Measurements from ENCODE around the gene PWWP2A. TPM values are rescaled to one million over a fixed set of nuclear protein-coding genes. Genes with fewer than 3 reads are reported as not detected.

PWWP2A gene
- total RNA-seq, 4 donors from 2014 or later: 18.3 to 34.7 (median 28.8) TPM

GRCh38 chr5:160108124-160108523, 11.1 kb downstream of the PWWP2A start:
- ATAC-seq: no peak
- H3K36me3 ChIP-seq: peaks cover 0 to 44% of the 10 kb centered on the region in 2 donors
- no peak for TF ChIP-seq POLR2AphosphoS5 (IDR thresholded peaks at IDR 0.05)
- no peak for TF ChIP-seq EP300 (IDR thresholded peaks at IDR 0.05)
- no peak for TF ChIP-seq POLR2A (IDR thresholded peaks at IDR 0.05)
- TF ChIP-seq, protein P1, sequence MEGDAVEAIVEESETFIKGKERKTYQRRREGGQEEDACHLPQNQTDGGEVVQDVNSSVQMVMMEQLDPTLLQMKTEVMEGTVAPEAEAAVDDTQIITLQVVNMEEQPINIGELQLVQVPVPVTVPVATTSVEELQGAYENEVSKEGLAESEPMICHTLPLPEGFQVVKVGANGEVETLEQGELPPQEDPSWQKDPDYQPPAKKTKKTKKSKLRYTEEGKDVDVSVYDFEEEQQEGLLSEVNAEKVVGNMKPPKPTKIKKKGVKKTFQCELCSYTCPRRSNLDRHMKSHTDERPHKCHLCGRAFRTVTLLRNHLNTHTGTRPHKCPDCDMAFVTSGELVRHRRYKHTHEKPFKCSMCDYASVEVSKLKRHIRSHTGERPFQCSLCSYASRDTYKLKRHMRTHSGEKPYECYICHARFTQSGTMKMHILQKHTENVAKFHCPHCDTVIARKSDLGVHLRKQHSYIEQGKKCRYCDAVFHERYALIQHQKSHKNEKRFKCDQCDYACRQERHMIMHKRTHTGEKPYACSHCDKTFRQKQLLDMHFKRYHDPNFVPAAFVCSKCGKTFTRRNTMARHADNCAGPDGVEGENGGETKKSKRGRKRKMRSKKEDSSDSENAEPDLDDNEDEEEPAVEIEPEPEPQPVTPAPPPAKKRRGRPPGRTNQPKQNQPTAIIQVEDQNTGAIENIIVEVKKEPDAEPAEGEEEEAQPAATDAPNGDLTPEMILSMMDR (IDR thresholded peaks at IDR 0.05): no peak
- H3K4me3 ChIP-seq: no peak overlapping the region
- peaks cover 0 to 34% (median 0%) of the 10 kb centered on the region in 3 donors for H3K4me1 ChIP-seq
- no peak overlapping the region for H3K27ac ChIP-seq
- no peaks in the 10 kb centered on the region for H3K27me3 ChIP-seq
- WGBS, 2 donors (ENCODE audit: low coverage in 1 of 2): 89 to 100% methylated on average over 2 of the region's 2 CpGs
- no peaks in the 10 kb centered on the region for H3K9me3 ChIP-seq

GRCh38 chr5:160105686-160106360, 13.4 kb downstream of the PWWP2A start:
- H3K36me3 ChIP-seq: peaks cover 0 to 27% of the 10 kb centered on the region in 2 donors
- peaks cover 0 to 47% (median 0%) of the 10 kb centered on the region in 3 donors for H3K4me1 ChIP-seq
- no peak overlapping the region for H3K4me3 ChIP-seq
- no peak for TF ChIP-seq EP300 (IDR thresholded peaks at IDR 0.05)
- TF ChIP-seq, protein P1 (IDR thresholded peaks at IDR 0.05): no peak
- no peak for TF ChIP-seq POLR2AphosphoS5 (IDR thresholded peaks at IDR 0.05)
- TF ChIP-seq POLR2A (IDR thresholded peaks at IDR 0.05): no peak
- no peaks in the 10 kb centered on the region for H3K9me3 ChIP-seq
- WGBS, 2 donors (ENCODE audit: low coverage in 1 of 2): 42 to 59% methylated on average over 4 of the region's 4 CpGs
- ATAC-seq: peak; percentile 55
- no peaks in the 10 kb centered on the region for H3K27me3 ChIP-seq
- peak overlapping the region in 3 of 4 donors; percentile 0 to 28 (median 1) for H3K27ac ChIP-seq

GRCh38 chr5:160097991-160098390, 21.3 kb downstream of the PWWP2A start:
- H3K27ac ChIP-seq: no peak overlapping the region
- TF ChIP-seq POLR2A (IDR thresholded peaks at IDR 0.05) (no peak), EP300 (IDR thresholded peaks at IDR 0.05) (no peak), POLR2AphosphoS5 (IDR thresholded peaks at IDR 0.05) (no peak)
- TF ChIP-seq, protein P1 (IDR thresholded peaks at IDR 0.05): no peak
- no peaks in the 10 kb centered on the region for H3K27me3 ChIP-seq
- peak; percentile 41 for ATAC-seq
- peaks cover 0 to 22% (median 0%) of the 10 kb centered on the region in 3 donors for H3K4me1 ChIP-seq
- H3K4me3 ChIP-seq: no peak overlapping the region
- no peaks in the 10 kb centered on the region for H3K9me3 ChIP-seq
- peaks cover 0 to 30% of the 10 kb centered on the region in 2 donors for H3K36me3 ChIP-seq
- WGBS, 2 donors (ENCODE audit: low coverage in 1 of 2): 76 to 92% methylated on average over 2 to 4 of the region's 4 CpGs

GRCh38 chr5:160096178-160096577, 23.1 kb downstream of the PWWP2A start:
- Histone ChIP-seq H3K27me3 (no peaks in the 10 kb centered on the region), H3K9me3 (no peaks in the 10 kb centered on the region), H3K4me1 (peaks cover 0 to 10% (median 0%) of the 10 kb centered on the region in 3 donors), H3K27ac (no peak overlapping the region), H3K4me3 (no peak overlapping the region), H3K36me3 (peaks cover 0 to 41% of the 10 kb centered on the region in 2 donors)
- WGBS, 2 donors (ENCODE audit: low coverage in 1 of 2): 96 to 100% methylated on average over 2 of the region's 2 CpGs
- ATAC-seq: no peak
- TF ChIP-seq EP300 (IDR thresholded peaks at IDR 0.05) (no peak), POLR2AphosphoS5 (IDR thresholded peaks at IDR 0.05) (no peak), POLR2A (IDR thresholded peaks at IDR 0.05) (no peak)
- TF ChIP-seq, protein P1 (IDR thresholded peaks at IDR 0.05): no peak
